ENCODE results near the gene ZNF222.

ZNF222 gene

DNA sequence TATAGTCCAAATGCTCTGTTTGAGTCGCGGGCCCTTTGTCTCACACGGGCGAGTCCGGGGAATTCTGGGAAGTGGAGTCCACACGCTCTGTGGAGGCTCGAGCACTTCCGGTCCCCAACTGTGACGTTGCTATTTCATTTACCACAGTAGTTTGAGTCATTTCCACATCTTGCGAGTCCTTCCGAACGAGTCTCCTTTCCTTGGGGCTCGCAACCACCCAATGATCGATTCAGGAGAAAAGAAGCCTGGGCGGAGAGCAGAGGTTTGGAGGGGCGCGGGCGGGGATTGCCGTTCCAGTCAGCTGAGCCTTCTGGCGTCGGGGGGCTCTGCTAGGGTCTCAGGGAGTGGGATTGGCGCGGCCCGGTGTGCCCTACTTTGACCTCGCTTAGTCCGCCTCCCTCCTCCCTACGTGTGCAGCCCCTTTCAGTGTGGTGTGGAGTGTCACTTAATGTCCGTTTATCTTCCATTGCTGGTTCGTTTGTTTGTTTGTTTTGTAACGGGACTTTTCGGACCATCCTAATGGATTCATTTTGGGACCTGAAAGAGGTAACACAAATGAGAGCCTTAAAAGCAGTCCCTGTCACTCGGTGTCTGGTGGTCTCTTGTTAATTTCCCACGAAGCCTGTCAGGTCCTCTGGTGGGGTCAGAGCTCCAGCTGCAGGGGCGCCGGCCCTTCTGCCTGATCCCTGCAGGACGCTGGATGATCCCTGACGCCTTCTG is at the start of gene ZNF222:
Gene ZNF222 (plus strand): TSS at position 163 of the 720 bp plus-strand sequence. CDS start 58 bp downstream, at position 221.
- peak; percentile 72 to 79 for DNase-seq

DNA sequence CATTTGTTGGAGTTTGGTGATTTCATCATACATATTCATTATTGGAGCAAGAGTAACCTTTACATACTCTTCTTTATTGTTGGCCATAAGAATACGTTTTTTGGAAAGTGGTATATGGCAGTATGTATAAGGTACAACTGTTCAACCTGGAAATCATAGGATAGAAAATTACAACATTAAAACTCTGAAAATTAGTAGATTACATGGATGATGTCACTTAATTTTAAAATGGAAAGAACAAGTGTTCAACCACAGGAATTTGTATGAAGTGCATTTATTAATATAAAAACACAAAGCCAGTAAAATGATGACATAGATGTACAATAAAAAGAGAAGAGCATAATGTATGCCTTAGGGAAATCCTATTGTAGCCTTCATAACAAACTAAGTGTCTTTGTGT is 48.4 kb upstream of the ZNF222 start:
- no peak for DNase-seq

DNA sequence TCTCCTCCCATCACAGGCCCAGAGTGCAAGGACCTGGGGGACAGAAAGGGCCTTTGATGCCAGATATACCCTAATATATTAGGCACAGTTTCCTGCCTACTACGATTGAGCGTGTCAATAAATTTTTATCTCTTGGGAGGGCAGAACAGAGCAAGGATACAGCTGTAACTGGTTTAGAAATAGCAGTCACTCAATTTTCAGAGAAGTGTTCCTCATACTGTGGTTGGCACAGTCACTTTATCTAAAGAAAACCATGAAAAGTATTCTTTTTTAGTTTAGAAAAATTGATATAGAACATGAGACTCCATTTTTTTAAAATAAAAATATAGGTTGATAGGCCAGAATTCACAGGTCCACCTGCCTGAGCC is 41.7 kb upstream of the ZNF222 start:
- no peak for DNase-seq

DNA sequence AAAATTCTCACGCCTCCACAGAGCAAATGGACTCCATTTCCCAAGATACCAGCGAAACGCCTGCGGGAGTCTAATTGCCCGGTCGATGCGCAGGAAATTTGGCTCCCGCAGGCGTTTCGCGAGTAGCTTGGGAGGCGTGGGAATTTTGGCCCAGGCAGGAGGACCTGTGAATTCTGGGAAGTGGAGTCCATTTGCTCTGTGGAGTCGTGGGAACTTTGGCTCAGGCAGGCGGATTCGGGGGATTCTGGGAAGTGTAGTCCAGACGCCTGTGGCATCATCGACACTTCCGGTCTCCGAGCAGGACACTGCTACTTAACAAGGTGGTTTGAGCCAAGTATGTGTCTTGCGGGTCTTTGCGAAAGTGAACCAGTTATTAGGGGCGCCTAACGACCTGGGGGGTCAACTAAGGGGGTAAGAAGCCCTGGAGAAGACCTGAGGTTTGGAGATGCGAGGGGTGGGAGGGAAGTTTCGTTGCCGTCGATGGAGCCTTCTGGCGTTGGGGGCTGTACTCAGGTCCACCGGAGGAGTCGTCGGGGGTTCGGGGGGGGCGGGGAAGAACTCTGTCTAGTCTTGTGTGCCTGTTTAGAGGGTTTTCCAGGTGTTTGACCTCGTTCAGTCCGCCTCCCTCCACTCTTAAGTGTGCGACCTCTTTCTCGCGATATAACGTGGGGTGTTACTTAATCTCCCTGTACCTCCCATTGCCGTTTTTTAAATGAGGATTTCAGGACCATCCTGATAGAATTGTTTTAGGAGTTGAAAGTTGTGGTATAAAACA is 41.1 kb upstream of the ZNF222 start, which contains the start of gene ZNF155:
Gene ZNF155 (plus strand): TSS at position 277 of the 775 bp plus-strand sequence. CDS start 4,356 bp downstream, outside the sequence.
- DNase-seq, result peak; percentile 51 to 58

DNA sequence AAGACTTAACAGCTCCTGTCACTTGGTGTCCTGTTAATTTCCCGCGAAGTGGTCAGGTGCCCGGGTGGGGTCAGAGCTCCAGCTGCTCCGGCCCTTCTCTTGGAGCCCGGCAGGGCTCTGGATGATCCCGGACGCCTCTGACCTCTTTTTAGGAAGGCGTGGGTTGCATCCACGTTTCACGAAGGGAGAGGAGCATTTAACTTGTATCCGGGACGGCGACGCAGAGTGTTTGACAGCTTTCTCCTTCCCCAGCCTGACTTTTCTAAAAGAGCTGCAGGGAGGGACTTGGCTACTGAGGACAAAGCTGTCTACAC is 40.5 kb upstream of the ZNF222 start:
- DNase-seq, result no peak

DNA sequence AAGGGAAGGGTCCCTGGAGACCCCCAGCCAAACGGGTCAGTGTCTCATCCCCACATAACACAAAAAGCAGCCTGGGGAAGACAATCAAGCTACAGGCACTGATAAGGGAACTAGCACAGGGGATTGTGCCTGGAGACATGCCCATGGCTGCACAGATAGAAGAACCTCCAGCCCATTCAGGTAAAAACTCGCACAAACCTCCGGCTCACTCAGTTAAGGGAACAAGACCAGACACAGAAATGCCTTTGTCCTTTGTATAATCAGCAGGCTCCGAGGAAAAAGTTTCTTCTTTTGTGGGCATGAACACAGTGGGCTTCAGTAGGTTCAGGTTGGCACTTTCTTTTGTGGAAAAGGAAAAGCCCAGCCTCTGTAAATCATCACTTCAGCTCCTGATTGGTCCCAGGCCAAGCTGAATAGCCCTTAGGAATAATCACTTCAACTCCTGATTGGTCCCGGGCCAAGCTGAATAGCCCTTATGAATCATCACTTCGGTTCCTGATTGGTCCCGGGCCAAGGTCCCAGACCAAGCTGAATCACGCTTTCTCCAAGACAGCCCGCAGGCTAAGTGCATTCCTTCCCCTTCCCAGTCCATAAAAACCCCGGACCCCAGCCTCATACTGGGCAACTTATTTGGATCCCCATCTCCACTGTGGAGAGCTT is 27.4 kb upstream of the ZNF222 start:
- DNase-seq, result no peak

DNA sequence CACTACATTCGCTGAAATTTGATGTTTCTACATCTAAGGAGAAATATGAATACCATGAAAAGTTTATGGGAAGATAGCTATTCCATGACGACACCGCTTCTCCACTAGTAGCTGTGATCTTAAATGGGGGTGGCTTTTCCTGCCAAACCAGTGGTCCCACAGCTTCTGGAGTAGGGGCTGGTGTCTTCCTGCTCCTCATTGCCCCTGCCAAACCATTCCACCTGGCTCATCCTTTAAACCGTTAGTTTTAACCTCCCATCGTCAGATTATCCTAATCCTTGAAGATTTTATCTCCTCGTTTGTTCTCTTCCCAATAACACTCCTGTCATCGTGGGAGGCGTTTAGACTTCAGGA is 23.0 kb upstream of the ZNF222 start:
- DNase-seq, result no peak

DNA sequence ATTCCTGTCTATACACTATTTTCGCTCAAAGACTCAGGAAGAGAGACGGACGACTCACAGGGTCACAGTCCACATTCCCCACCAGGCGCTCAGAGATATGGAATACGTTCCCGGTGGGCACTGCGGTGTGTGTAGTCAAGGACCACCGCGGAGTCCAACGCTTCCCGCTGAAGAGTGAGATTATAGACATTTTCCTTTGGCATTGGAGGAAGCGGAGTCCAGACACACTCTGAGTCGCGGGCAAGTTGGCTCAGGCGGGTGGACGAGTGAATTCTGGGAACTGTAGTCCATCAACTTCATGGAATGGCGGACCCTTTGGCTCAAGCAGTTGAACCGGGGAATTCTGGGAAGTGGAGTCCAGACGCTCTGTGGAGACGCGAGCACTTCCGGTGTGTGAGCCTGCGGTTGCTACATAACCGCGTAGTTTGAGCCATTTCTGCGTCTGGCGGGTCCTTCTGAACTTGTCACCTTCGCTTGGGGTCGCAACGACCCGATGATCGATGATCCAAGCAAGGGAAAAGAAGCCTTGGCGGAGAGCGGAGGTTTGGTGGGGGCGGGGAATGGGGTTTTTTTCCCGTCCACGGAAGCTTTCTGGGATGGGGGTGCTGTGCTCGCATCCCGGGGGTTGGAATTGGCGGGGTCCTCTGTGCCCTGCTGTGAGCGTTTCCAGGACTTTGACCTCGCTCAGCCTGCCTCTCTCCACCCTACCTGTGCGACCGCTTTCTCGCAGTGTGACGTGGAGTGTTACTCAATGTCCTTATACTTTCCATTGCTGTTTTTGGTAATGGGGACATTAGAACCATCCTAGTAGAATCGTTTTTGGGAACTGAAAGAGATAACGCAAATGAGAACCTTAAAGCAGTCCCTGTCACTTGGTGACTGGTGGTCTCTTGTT is 22.4 kb upstream of the ZNF222 start, which contains the start of gene ZNF230:
Gene ZNF230 (plus strand): TSS at position 392 of the 895 bp plus-strand sequence. CDS start 4,122 bp downstream, outside the sequence.
- DNase-seq, result peak; percentile 76

DNA sequence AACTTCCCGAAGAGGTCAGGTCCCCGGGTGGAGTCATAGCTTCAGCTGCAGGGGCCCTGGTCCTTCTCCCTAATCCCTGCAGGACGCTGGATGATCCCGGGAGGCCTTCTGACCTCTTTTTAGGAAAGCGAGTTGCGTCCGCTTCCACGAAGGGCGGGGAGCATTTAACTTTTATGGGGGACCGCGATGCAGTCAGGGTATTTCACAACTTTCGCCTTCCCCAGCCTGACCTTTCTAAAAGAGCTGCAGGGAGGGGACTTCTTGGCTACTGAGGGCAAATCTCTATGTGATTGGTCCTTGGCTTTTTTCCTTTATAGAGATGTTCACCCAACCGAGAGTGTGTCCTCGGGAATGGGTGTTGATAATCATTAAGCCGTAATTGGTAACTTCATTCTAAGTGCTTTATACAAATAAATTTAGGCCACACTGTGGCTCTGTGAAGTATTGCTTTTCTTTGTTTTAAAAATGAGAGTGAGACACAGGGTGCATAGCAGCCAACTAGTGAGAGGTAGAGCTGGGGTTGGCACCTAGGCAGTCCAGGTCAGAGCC is 21.6 kb upstream of the ZNF222 start:
- DNase-seq, result no peak

DNA sequence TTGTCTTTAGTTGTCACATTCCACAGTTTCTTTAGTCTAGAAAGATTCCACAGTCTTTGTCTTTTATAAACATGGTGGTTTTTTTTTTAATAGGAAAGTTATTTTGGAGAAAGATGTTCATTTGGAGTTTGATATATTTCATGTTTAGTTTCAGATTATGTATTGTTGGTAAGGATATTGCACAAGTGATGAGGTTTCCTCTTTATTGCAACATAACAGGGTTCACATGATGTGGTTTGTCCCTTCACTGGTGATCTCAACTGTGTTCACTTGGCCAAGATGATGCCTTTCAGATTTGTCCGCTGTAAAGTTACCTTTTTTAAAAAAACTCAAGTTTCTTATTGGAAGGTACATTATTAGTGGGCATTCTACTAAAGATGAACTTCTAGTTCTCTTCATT is 19.2 kb upstream of the ZNF222 start:
- DNase-seq, result no peak

DNA sequence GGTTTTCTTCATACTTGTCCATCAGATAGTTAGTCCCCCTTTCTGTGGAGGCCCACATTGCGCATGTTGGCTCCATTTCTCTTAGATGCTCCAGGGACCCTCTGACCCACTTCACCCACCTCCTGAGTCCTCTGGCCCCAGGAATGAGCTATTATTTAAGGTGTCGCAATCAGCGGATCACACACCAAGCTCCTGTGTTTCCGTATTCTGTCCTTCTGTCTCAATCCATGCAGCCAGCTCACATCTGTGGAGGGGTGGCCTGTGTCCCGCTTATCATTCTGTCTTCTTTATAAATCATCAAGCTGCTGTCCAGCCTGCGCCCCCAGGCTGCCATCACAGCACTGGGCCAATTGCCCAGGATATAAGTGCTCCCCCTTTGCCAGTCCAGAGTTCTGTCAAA is 17.7 kb upstream of the ZNF222 start:
- DNase-seq, result no peak

DNA sequence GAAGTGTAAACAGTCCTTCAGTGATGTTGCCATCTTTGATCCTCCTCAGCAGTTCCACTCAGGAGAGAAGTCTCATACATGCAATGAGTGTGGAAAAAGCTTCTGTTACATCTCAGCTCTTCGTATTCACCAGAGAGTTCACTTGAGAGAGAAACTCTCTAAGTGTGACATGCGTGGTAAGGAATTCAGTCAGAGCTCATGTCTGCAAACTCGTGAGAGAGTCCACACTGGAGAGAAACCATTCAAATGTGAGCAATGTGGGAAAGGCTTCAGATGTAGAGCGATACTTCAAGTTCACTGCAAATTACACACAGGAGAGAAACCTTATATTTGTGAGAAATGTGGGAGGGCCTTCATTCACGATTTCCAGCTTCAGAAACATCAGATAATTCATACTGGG is 14.7 kb upstream of the ZNF222 start:
- no peak for DNase-seq

DNA sequence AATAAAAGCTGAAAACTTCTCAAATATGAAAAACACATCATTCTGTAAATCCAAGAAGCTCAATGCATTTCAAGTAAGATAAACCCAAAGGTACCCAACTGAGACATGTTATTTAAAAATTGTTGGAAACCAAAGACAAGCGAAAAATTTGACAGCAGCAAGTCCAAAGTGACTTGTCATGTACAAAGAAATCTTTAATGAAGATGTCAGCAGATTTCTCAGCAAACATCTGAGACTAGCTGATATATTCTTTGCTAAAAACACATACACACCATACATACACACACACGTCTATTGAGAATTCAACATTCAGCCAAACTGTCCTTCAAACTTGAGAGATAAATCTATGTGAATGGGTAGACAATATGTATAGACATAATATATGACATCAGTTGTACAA is 5.7 kb upstream of the ZNF222 start:
- no peak for DNase-seq

DNA sequence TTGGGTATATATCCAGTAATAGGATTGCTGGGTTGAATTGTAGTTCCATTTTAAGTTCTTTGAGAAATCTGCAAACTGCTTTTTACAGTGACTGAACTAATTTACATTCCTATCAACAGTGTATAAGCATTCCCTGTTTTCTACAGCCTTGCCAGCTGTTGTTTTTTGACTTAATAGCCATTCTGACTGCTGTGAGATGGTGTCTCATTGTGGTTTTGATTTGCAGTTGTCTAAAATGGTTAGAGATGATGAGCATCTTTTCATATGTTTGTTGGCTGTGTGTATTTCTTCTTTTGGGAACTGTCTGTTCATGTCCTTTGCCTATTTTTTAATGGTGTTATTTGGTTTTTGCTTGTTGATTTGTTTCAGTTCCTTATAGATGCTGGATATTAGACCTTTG is 4.0 kb upstream of the ZNF222 start:
- DNase-seq, result no peak

DNA sequence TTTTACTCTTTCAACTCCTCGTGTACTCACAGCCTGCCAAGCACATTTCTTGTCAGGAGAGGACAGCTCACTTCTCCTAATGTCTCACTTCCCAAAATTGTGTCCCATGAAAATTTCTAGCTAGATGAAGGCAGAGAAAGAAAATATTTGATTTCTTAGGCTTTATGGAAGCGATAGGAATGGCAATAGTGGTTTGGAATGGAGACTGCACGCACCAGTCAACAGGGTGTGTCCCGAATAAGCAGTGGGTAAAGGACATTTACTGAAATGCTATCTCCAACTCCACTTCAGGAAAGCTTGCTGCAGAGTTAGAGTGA is 321 bp upstream of the ZNF222 start:
- no peak for DNase-seq

DNA sequence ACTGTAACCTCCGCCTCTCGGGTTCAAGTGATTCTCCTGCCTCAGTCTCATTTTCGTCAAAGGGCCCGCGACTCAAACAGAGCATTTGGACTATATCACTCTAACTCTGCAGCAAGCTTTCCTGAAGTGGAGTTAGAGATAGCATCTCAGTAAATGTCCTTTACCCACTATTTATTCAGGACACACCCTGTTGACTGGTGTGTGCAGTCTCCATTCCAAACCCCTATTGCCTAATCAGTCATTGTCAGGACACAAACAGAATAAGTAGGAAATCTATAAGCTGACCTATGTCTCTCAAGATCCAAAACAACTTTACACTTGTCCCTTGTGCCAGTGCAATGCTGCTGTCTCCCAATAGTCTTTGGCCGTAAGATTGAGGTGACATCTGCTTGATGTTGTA is 1.4 kb downstream of the ZNF222 start:
- DNase-seq, result no peak

DNA sequence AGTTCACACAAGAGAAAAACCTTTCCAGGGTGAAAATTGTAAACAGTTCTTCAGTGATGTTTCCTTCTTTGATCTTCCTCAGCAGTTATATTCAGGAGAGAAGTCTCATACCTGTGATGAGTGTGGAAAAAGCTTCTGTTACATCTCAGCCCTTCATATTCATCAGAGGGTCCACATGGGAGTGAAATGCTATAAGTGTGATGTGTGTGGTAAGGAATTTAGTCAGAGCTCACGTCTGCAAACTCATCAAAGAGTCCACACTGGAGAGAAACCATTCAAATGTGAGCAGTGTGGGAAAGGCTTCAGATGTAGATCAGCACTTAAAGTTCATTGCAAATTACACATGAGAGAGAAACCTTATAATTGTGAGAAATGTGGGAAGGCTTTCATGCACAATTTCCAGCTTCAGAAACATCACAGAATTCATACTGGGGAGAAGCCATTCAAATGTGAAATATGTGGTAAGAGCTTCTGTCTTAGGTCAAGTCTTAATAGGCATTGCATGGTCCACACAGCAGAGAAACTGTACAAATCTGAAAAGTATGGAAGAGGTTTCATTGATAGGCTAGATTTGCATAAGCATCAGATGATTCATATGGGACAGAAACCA is 6.9 kb downstream of the ZNF222 start:
- DNase-seq, result no peak

DNA sequence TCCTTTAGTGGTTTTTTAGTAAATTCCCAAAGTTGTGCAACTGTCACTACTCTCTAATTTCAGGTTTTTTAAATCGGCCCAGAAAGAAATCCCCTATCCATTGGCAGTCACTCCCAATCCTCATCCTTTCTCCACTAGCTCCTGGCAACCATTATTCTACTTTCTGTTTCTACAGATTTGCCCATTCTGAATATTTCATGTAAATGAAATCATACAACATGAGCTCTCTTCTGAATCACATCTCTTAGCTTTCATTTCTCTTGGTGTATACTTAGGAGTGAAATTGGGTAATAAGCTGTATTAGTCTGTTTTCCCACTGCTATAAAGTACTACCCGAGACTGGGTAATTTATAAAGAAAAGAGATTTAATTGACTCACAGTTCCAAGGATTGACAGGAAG is 17.0 kb downstream of the ZNF222 start:
- no peak for DNase-seq

DNA sequence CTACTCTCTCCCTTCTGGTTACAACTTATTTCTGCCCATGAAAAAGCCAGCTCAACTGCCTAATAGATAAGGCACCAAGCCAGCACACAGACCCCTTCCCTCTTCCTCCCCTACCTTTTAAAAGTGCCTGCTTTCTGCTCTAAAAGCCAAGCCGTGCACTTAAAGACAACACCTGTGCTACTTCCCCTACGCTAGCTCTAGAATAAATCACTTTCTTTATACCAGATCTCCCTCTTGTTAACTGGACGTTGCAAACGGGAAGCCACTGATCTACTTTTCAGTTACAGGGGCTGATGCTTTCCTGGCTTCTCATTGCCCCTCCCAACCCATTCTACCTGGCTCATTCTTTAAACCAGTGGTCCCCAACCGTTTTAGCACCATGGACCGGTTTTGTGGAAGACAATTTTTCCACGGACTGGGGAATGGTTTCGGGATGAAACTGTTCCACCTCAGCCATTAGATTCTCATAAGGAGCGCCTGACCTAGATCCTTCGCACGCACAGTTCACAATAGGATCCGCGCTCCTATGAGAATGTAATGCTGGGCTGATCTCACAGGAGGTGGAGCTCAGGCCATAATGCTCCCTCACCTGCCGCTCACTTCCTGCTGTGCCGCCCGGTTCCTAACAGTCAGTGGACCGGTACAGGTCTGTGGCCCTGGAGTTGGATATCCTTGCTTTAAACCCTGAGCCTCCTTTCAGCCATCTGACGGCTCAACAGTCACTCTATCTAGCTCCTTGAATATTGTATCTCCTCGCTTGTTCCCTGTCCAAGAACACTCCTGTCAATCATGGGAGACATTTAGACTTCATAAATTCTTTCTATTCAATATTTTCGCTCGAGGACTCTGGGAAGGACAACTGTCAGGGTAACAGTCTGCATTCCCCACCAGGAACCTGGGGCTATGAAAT is 25.8 kb downstream of the ZNF222 start:
- DNase-seq, result peak in 1 of 2 experiments; percentile 1

DNA sequence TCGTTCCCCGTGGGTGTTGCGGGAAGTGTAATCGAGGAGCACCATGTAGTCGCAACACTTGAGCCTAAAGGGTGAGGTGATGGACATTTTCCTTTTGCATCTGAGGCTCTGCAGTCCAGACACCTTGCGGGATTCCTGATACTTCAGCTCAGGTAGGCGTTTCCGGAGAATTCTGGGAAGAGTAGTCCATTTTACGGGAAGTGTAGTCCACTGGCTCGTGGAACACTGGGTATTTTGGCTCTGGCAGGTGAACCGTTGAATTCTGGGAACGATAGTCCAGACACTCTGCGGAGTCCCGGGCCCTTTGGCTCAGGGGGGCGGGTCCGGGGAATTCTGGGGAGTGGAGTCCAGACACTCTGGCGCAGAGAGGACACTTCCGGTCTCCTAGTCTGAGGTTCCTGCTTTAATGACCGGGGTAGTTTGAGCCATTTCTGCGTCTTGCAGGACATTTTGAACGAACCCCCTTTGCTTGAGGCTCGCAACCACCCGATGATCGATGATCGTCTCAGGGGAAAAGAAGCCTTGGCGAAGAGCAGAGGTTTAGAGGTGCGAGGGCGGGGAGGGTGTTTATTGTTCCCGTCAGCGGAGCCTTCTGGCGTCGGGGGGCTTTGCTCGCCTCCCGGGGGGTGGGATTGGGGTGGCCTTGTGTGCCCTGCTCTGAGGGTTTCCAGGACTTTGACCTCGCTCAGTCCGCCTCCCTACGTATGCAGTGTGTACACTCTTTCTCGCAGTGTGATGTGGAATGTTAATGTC is 26.6 kb downstream of the ZNF222 start, which contains the start of gene ZNF223:
Gene ZNF223 (plus strand): TSS at position 387 of the 753 bp plus-strand sequence. CDS start 3,141 bp downstream, outside the sequence.
- peak; percentile 50 to 56 for DNase-seq
